GM18861 (cell line): ENCODE data around the gene PDE10A.
"Not testable (repeated sequence)": the region's sequence is repeated elsewhere in the genome, so short reads cannot be mapped to it uniquely, and the experiment has no call there.

Experiments used
- ATAC-seq: cut with Tn5 transposase; IDR thresholded peaks from one replicate; pipeline ENCODE4 v1.9.1; 2021; ENCODE audit not compliant: unreplicated experiment

The PDE10A gene

GRCh38 chr6:165486183-165487137 is 176.6 kb downstream of the PDE10A start:
- ATAC-seq: no peak

GRCh38 chr6:165484178-165484889 is 178.7 kb downstream of the PDE10A start:
- no peak for ATAC-seq

GRCh38 chr6:165481921-165482320 is 181.1 kb downstream of the PDE10A start:
- ATAC-seq: no peak

GRCh38 chr6:165480916-165481315 is 182.1 kb downstream of the PDE10A start:
- no peak for ATAC-seq

- ATAC-seq: no peak
Measured at GRCh38 chr6:165478581-165478980, 184.5 kb downstream of the PDE10A start.

GRCh38 chr6:165469483-165469882 is 193.6 kb downstream of the PDE10A start:
- no peak for ATAC-seq

- no peak for ATAC-seq
Measured at GRCh38 chr6:165468340-165469235, 194.5 kb downstream of the PDE10A start.

- not testable (repeated sequence) for ATAC-seq
Measured at GRCh38 chr6:165463499-165463898, 199.5 kb downstream of the PDE10A start.

- ATAC-seq: not testable (repeated sequence)
Measured at GRCh38 chr6:165459605-165460301, 203.3 kb downstream of the PDE10A start.

GRCh38 chr6:165458134-165458533 is 204.9 kb downstream of the PDE10A start:
- ATAC-seq: no peak

- no peak for ATAC-seq
Measured at GRCh38 chr6:165456286-165456685, 206.8 kb downstream of the PDE10A start.

- no peak for ATAC-seq
Measured at GRCh38 chr6:165455488-165455887, 207.6 kb downstream of the PDE10A start.

GRCh38 chr6:165453395-165453794 is 209.6 kb downstream of the PDE10A start:
- ATAC-seq: no peak

GRCh38 chr6:165451838-165452237 is 211.2 kb downstream of the PDE10A start:
- ATAC-seq: no peak

GRCh38 chr6:165448210-165448609 is 214.8 kb downstream of the PDE10A start:
- ATAC-seq: no peak

- no peak for ATAC-seq
Measured at GRCh38 chr6:165447141-165447540, 215.9 kb downstream of the PDE10A start.

- ATAC-seq: no peak
Measured at GRCh38 chr6:165446331-165446730, 216.7 kb downstream of the PDE10A start.

- ATAC-seq: no peak
Measured at GRCh38 chr6:165443462-165443861, 219.6 kb downstream of the PDE10A start.

GRCh38 chr6:165441181-165441580 is 221.9 kb downstream of the PDE10A start:
- ATAC-seq: no peak

GRCh38 chr6:165439928-165440554 is 223.0 kb downstream of the PDE10A start:
- no peak for ATAC-seq
